SU-DHL-6 (cell line): ENCODE results near the gene DTX1.

Experiments
- H2AFZ ChIP-seq: fragments of 200-600 bp; sonication (generic); 2 replicates; pipeline ENCODE4 v1.6.1; 2014; ENCODE audit warnings: low read depth, mild to moderate bottlenecking, moderate library complexity, mixed read lengths, antibody characterized with exemption, low read length; ENCODE audit not compliant: severe bottlenecking
- H3F3A ChIP-seq: fragments of 200-600 bp; shearing (Covaris generic); 2 replicates; pipeline ENCODE4 v1.6.0; 2016; ENCODE audit warnings: antibody characterized with exemption, mild to moderate bottlenecking; ENCODE audit not compliant: insufficient read depth
- H3K27ac ChIP-seq: fragments of 200-600 bp; sonication (generic); 2 replicates; pipeline ENCODE4 v1.5.1; 2016; ENCODE audit warnings: low read depth, mild to moderate bottlenecking, low read length, moderate library complexity, mixed read lengths
- H3K27me3 ChIP-seq: fragments of 200-600 bp; sonication (generic), shearing (Covaris generic); 2 replicates; pipeline ENCODE4 v1.6.0; 2014; ENCODE audit warnings: mild to moderate bottlenecking, low read length
- H3K36me3 ChIP-seq: fragments of 200-600 bp; sonication (generic); 2 replicates; pipeline ENCODE4 v1.6.1; 2014; ENCODE audit warnings: mild to moderate bottlenecking, low read length, mixed read lengths
- H3K4me2 ChIP-seq: fragments of 300-600, 200-600 bp; shearing (Covaris generic), sonication (generic); 2 replicates; pipeline ENCODE4 v1.6.0; 2014; ENCODE audit warnings: low read length, low read depth, mild to moderate bottlenecking; ENCODE audit not compliant: poor library complexity, severe bottlenecking
- H3K4me3 ChIP-seq: fragments of 200-600 bp; sonication (generic); 2 replicates; pipeline ENCODE4 v1.5.1; 2014; ENCODE audit warnings: antibody characterized with exemption, low read length, mild to moderate bottlenecking, mixed read lengths; ENCODE audit not compliant: insufficient read depth, poor library complexity, severe bottlenecking
- H3K79me2 ChIP-seq: fragments of 200-600 bp; sonication (generic); 2 replicates; pipeline ENCODE4 v1.6.1; 2014; ENCODE audit warnings: mild to moderate bottlenecking, low read length, moderate library complexity; ENCODE audit not compliant: insufficient read depth
- H3K9ac ChIP-seq: fragments of 200-600 bp; sonication (generic); 2 replicates; pipeline ENCODE4 v1.7.0; 2014; ENCODE audit warnings: mild to moderate bottlenecking, low read length
- H3K9me2 ChIP-seq: fragments of 200-600 bp; sonication (generic); replicated peaks from 2 replicates; pipeline ENCODE4 v1.6.1; 2014; ENCODE audit warnings: low read length; ENCODE audit not compliant: insufficient read depth
- H3K9me3 ChIP-seq: fragments of 200-600 bp; sonication (generic); 2 replicates; pipeline ENCODE4 v1.6.1; 2014; ENCODE audit warnings: low read length, mixed read lengths; ENCODE audit not compliant: insufficient read depth
- H4K20me1 ChIP-seq: fragments of 200-600 bp; sonication (generic); 2 replicates; pipeline ENCODE4 v1.6.1; 2014; ENCODE audit warnings: low read depth, mild to moderate bottlenecking, antibody characterized with exemption, low read length, moderate library complexity, mixed read lengths
- EZH2phosphoT487 ChIP-seq: fragments of 200-600 bp; sonication (generic), shearing (Covaris generic); conservative IDR thresholded peaks from 2 replicates; pipeline ENCODE4 v1.6.1; 2018; ENCODE audit warnings: mild to moderate bottlenecking, antibody characterized with exemption, low read length, moderate library complexity, mixed read lengths
- TF ChIP-seq, protein P1 (sequence below): fragments of 200-600 bp; sonication (generic); IDR thresholded peaks from one replicate; pipeline ENCODE4 v1.5.1; 2017; ENCODE audit warnings: antibody characterized with exemption, mild to moderate bottlenecking, low read length, moderate library complexity; ENCODE audit not compliant: insufficient read depth, poor library complexity, severe bottlenecking

Gene DTX1

DNA sequence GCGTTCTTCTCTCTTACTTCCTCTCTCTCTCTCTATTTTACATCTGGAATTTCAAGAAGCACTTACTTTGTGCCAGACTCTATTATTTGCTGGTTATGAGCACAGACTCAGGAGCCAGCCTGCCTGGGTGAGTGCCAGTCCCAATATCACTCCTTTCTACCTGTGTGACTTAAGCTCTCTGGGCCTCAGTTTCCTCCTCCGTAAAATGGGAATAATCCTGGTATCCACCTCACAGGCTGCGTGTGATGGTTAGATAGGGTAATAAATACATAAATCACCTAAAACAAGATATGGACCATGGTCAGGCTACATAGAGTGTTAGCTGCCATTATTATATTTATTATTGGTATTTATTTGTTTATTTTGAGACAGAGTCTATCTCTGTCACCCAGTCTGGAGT lies 54.7 kb downstream of the DTX1 start:
- H2AFZ ChIP-seq = no peak overlapping the region
- H3K4me2 ChIP-seq = no peak overlapping the region
- peaks cover 14% of the 10 kb centered on the region for H3F3A ChIP-seq
- no peaks in the 10 kb centered on the region for H3K9me3 ChIP-seq
- no peaks in the 10 kb centered on the region for H3K27me3 ChIP-seq
- no peak overlapping the region for H3K27ac ChIP-seq
- no peak overlapping the region for H3K9ac ChIP-seq
- no peak for TF ChIP-seq EZH2phosphoT487
- TF ChIP-seq, protein P1, sequence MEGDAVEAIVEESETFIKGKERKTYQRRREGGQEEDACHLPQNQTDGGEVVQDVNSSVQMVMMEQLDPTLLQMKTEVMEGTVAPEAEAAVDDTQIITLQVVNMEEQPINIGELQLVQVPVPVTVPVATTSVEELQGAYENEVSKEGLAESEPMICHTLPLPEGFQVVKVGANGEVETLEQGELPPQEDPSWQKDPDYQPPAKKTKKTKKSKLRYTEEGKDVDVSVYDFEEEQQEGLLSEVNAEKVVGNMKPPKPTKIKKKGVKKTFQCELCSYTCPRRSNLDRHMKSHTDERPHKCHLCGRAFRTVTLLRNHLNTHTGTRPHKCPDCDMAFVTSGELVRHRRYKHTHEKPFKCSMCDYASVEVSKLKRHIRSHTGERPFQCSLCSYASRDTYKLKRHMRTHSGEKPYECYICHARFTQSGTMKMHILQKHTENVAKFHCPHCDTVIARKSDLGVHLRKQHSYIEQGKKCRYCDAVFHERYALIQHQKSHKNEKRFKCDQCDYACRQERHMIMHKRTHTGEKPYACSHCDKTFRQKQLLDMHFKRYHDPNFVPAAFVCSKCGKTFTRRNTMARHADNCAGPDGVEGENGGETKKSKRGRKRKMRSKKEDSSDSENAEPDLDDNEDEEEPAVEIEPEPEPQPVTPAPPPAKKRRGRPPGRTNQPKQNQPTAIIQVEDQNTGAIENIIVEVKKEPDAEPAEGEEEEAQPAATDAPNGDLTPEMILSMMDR = no peak
- H3K79me2 ChIP-seq = no peaks in the 10 kb centered on the region
- H3K9me2 ChIP-seq = no peaks in the 10 kb centered on the region
- no peak overlapping the region for H3K4me3 ChIP-seq
- H3K36me3 ChIP-seq = no peaks in the 10 kb centered on the region
- no peaks in the 10 kb centered on the region for H4K20me1 ChIP-seq

DNA sequence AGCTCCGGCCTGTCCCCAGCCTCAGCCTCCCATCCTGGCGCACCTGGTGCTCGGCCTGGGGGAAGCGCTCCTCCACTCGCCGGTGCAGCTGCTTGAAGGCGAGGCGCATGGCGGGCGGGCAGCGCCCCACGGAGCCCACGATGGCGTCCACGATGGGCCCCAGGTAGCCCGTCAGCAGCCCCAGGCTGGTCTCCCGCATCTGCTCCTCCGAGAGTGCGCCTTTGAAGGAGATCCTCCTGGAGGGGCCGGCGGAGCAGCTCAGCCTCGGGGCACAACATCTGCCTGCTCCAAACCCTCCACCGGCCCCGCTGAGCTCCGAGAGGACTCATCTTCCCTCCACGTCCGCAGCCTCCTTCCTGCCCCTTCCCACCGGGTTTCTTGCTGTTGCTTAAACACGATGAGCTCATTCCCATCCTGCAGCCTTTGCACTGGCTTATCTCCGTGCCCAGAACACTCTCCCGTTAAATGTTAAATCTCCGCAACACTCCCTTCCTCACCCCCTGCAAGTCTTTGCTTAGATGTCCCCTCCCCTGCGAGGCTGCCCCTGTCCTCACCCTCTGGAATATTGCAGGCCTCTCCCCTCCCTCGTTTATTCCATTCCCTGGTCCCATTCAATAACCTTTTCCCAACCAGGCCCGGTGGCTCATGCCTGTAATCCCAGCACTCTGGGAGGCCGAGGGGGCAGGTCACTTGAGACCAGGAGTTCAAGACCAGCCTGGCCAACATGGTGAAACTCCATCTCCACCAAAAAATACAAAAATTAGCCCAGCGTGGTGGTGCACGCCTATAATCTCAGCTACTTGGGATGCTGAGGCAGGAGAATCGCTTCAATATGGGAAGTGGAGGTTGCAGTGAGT lies 55.7 kb downstream of the DTX1 start:
- Histone ChIP-seq H3K36me3 (no peaks in the 10 kb centered on the region), H3K9ac (no peak overlapping the region), H3K4me2 (no peak overlapping the region), H3K27me3 (no peaks in the 10 kb centered on the region), H2AFZ (no peak overlapping the region), H3K27ac (no peak overlapping the region), H3K9me2 (no peaks in the 10 kb centered on the region), H3K9me3 (no peaks in the 10 kb centered on the region), H4K20me1 (no peaks in the 10 kb centered on the region), H3K4me3 (no peak overlapping the region), H3F3A (peaks cover 8% of the 10 kb centered on the region), H3K79me2 (no peaks in the 10 kb centered on the region)
- no peak for TF ChIP-seq EZH2phosphoT487
- TF ChIP-seq, protein P1 = no peak

DNA sequence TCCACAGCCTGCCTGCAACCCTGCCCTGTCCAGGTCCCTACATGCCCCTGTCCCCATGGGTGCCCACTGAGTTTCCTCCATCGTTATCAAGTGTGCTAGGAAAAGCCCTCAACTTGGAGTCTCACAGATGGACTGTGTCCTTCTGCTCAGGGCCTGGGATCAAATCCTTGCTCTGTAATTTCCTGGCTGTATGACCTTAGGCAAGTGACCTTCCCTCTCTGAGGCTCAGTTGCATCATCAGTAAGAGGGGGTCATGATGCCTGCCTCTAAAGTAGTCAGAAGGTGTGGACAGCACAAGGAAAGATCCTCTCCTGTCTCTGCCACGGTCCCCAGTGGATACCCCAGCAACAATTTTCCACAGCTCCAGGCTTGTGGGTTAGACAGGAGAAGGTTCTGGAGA lies 56.9 kb downstream of the DTX1 start:
- no peak overlapping the region for H3K9ac ChIP-seq
- no peaks in the 10 kb centered on the region for H3K79me2 ChIP-seq
- peaks cover 12% of the 10 kb centered on the region for H3F3A ChIP-seq
- no peaks in the 10 kb centered on the region for H3K9me2 ChIP-seq
- no peaks in the 10 kb centered on the region for H4K20me1 ChIP-seq
- H3K4me2 ChIP-seq = no peak overlapping the region
- TF ChIP-seq, protein P1 = no peak
- TF ChIP-seq EZH2phosphoT487 = no peak
- no peak overlapping the region for H3K4me3 ChIP-seq
- H2AFZ ChIP-seq = no peak overlapping the region
- H3K9me3 ChIP-seq = no peaks in the 10 kb centered on the region
- H3K36me3 ChIP-seq = no peaks in the 10 kb centered on the region
- no peaks in the 10 kb centered on the region for H3K27me3 ChIP-seq
- no peak overlapping the region for H3K27ac ChIP-seq
